Endothelial cell of umbilical vein (primary cell): ENCODE data around the gene MAN1A1. TPM values are rescaled to one million over a fixed set of nuclear protein-coding genes. Genes with fewer than 3 reads are reported as not detected.

Experiments used
- BruUV-seq: library from RNA; stranded (reverse); fragments of 400-500 nt; replicated peaks from 2 replicates; lab custom pipeline; 2021; lab: Mats Ljungman, UMichigan
- CTCF ChIA-PET: fragments of 300-600, 350-600 bp; sonication (Branson Sonifier 250); formaldehyde crosslinking; loops from one replicate; lab custom pipeline; 2021; ENCODE audit warnings: antibody characterized with exemption, inconsistent platforms; lab: Charles Lee
- POLR2A ChIA-PET: fragments of 300-600, 350-600 bp; sonication (Branson Sonifier 250); formaldehyde crosslinking; loops from one replicate; lab custom pipeline; 2021; ENCODE audit warnings: antibody characterized with exemption, inconsistent platforms; lab: Charles Lee
- DNase-seq: peaks from one replicate; pipeline ENCODE4 v3.0.0-alpha.2; 2011; ENCODE audit warnings: low read depth, low spot score
- FAIRE-seq: peaks from 2 replicates; lab custom pipeline; 2011; peaks lifted over from hg19 to GRCh38; lab: Jason Lieb, UNC
- H2AFZ ChIP-seq: 2 replicates; pipeline ENCODE4 v1.6.0; 2012; ENCODE audit warnings: low read depth, low read length, control low read depth, inconsistent platforms
- H3K27ac ChIP-seq: 2 replicates; pipeline ENCODE4 v1.5.1; 2011; ENCODE audit warnings: low read depth, mild to moderate bottlenecking, control low read depth, low read length, moderate library complexity; ENCODE audit not compliant: insufficient read depth
- H3K27me3 ChIP-seq, 2 experiments: 2 replicates each; pipeline versions ENCODE4 v1.6.0 to v1.6.1; 2011; ENCODE audit warnings: low read length in 2 of 2, mixed read lengths in 1 of 2; ENCODE audit not compliant: control insufficient read depth in 2 of 2, insufficient read depth in 2 of 2
- H3K36me3 ChIP-seq, 2 experiments: 2 replicates in 1 of 2; 3 replicates in 1 of 2; pipeline ENCODE4 v1.5.1; 2011; ENCODE audit warnings: low read length in 2 of 2, mild to moderate bottlenecking in 1 of 2, moderate library complexity in 1 of 2; ENCODE audit not compliant: control insufficient read depth in 2 of 2, insufficient read depth in 2 of 2; ENCODE audit errors: extremely low read depth in 1 of 2
- H3K4me1 ChIP-seq: 3 replicates; pipeline ENCODE4 v1.5.1; 2011; ENCODE audit warnings: mild to moderate bottlenecking, low read length; ENCODE audit not compliant: control insufficient read depth, insufficient read depth; ENCODE audit errors: extremely low read depth
- H3K4me2 ChIP-seq: 2 replicates; pipeline ENCODE4 v1.6.1; 2011; ENCODE audit warnings: low read length, control low read depth, mixed read lengths; ENCODE audit not compliant: insufficient read depth
- H3K4me3 ChIP-seq, 3 experiments: fragments of 200-600 bp in 1 of 3; sonication (generic), shearing (Covaris generic) in 1 of 3; replicated peaks in 1 of 3; 2 replicates each; pipeline ENCODE4 v1.5.1; 2011 to 2016; ENCODE audit warnings: control low read depth in 3 of 3, low read length in 3 of 3, mild to moderate bottlenecking in 2 of 3, inconsistent platforms in 1 of 3, low read depth in 1 of 3, moderate library complexity in 1 of 3; ENCODE audit not compliant: insufficient read depth in 1 of 3
- H3K79me2 ChIP-seq: 2 replicates; pipeline ENCODE4 v1.6.0; 2012; ENCODE audit warnings: low read length, inconsistent platforms; ENCODE audit not compliant: control insufficient read depth, insufficient read depth
- H3K9ac ChIP-seq: replicated peaks from 2 replicates; pipeline ENCODE3; 2011; ENCODE audit warnings: low read length, control low read depth; ENCODE audit not compliant: insufficient read depth; ENCODE audit errors: extremely low read depth
- H3K9me1 ChIP-seq: replicated peaks from 3 replicates; pipeline ENCODE4 v1.6.0; 2011; ENCODE audit warnings: mild to moderate bottlenecking, low read length; ENCODE audit not compliant: control insufficient read depth, insufficient read depth; ENCODE audit errors: extremely low read depth
- H3K9me3 ChIP-seq: replicated peaks from 2 replicates; pipeline ENCODE4 v1.5.1; 2012; ENCODE audit warnings: low read length, inconsistent platforms; ENCODE audit not compliant: control insufficient read depth, insufficient read depth
- H4K20me1 ChIP-seq: replicated peaks from 2 replicates; pipeline ENCODE3; 2011; ENCODE audit warnings: mild to moderate bottlenecking, low read length; ENCODE audit not compliant: control insufficient read depth, insufficient read depth; ENCODE audit errors: extremely low read depth
- CTCF ChIP-seq, 2 donors: IDR thresholded peaks; 1 replicate in 1 of 2; 2 replicates in 1 of 2; pipeline ENCODE4 v1.5.1; 2011; ENCODE audit warnings: low read length in 2 of 2, mild to moderate bottlenecking in 2 of 2, moderate library complexity in 2 of 2, control low read depth in 1 of 2, inconsistent platforms in 1 of 2, low read depth in 1 of 2; ENCODE audit not compliant: insufficient read depth in 1 of 2; ENCODE audit errors: extremely low read depth in 1 of 2
- EZH2 ChIP-seq: IDR thresholded peaks from 2 replicates; pipeline ENCODE4 v1.6.1; 2012; ENCODE audit warnings: borderline replicate concordance, low read depth, mild to moderate bottlenecking, moderate library complexity, low read length, inconsistent platforms; ENCODE audit not compliant: severe bottlenecking
- FOS ChIP-seq: IDR thresholded peaks from 2 replicates; pipeline ENCODE4 v1.6.1; 2011; ENCODE audit warnings: mild to moderate bottlenecking, low read length, moderate library complexity, borderline replicate concordance; ENCODE audit not compliant: insufficient read depth
- GATA2 ChIP-seq: IDR thresholded peaks from 2 replicates; pipeline ENCODE4 v1.7.0; 2011; ENCODE audit warnings: low read depth, mild to moderate bottlenecking, moderate library complexity, mixed read lengths, low read length; ENCODE audit not compliant: insufficient read length, insufficient read depth
- JUN ChIP-seq: IDR thresholded peaks from 2 replicates; pipeline ENCODE4 v1.6.1; 2011; ENCODE audit warnings: borderline replicate concordance, low read depth; ENCODE audit not compliant: insufficient read length, insufficient read depth
- MAX ChIP-seq: IDR thresholded peaks from 2 replicates; pipeline ENCODE4 v1.6.1; 2011; ENCODE audit not compliant: insufficient read depth, insufficient read length
- MYC ChIP-seq: IDR thresholded peaks from one replicate; pipeline ENCODE4 v1.6.1; 2011; ENCODE audit warnings: mild to moderate bottlenecking, low read depth, low read length
- POLR2A ChIP-seq: IDR thresholded peaks from 2 replicates; pipeline ENCODE4 v1.6.1; 2012; ENCODE audit warnings: low read depth, mild to moderate bottlenecking, control low read depth, low read length
- POLR2AphosphoS5 ChIP-seq: IDR thresholded peaks from 2 replicates; pipeline ENCODE4 v1.6.1; 2012; ENCODE audit warnings: low read depth, mild to moderate bottlenecking, control low read depth, low read length, moderate library complexity; ENCODE audit not compliant: insufficient read depth
- dilution Hi-C: fragments of 300-500 bp; cut with MboI; formaldehyde crosslinking; loops from one replicate; pipeline ENCODE4 v1.15.0; 2019; ENCODE audit warnings: low sequenced_read_pairs; ENCODE audit not compliant: extremely low pct_ligation_motif_present
- intact Hi-C: fragments of 100-400 bp; cut with micrococcal nuclease; formaldehyde crosslinking; loops from one replicate; pipeline ENCODE4 v1.10.0; 2022
- polyA plus RNA-seq, 4 experiments: library from polyadenylated mRNA; depleted of rRNA in 3 of 4; stranded (reverse) in 3 of 4; unstranded in 1 of 4; fragments of >200 nt; gene quantifications; 2 replicates each; pipeline versions ENCODE4 v1.2.1 to v1.2.3, GENCODE V29; 2011 to 2012; ENCODE audit warnings: missing spikeins in 1 of 4
- total RNA-seq: library from RNA; stranded (reverse); gene quantifications from 2 replicates; pipeline ENCODE4 v1.2.3, GENCODE V29; 2021

The MAN1A1 gene
- total and polyA plus RNA-seq, 2 donors (not counting 3 experiments of a cell fraction or from before 2014, with no cell fraction given): 3.3 to 12.9 TPM

DNA sequence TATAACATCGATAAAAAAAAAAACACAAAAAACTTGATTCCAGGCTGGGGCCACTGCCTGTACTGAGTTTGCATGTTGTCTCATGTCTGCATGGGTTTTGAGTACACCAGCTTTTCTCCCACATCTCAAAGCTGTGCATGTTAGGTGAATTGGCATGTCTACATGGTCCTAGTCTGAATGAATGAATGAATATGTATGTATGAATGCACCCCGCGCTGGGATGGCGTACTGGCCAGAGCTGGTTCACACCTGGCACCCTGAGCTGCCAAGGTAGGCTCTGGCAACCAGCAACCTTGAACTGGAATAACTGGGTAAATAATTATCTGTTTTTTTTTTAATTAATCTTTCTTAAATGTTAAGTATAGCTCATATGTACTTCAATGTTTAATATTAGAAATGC is 131.0 kb downstream of the MAN1A1 start:
- no peaks in the 10 kb centered on the region for H3K9me3 ChIP-seq
- FAIRE-seq (no peak), DNase-seq (no peak)
- BruUV-seq: no TSS peak
- H2AFZ ChIP-seq: no peak overlapping the region
- no peak overlapping the region for H3K4me2 ChIP-seq
- dilution Hi-C loops: no loop called here
- ChIA-PET CTCF (no interaction called here), POLR2A (no interaction called here)
- intact Hi-C loops: no loop called here
- no peak overlapping the region for H3K27ac ChIP-seq
- H3K9ac ChIP-seq: no peak overlapping the region
- H3K36me3 ChIP-seq: no peaks in the 10 kb centered on the region
- no peaks in the 10 kb centered on the region for H3K79me2 ChIP-seq
- H3K27me3 ChIP-seq: no peaks in the 10 kb centered on the region
- H3K9me1 ChIP-seq: no peaks in the 10 kb centered on the region
- no peaks in the 10 kb centered on the region for H4K20me1 ChIP-seq
- H3K4me3 ChIP-seq: no peak overlapping the region
- TF ChIP-seq CTCF (IDR thresholded peaks at IDR 0.05; ENCODE audit: extremely low read depth in 1 of 2, insufficient read depth in 1 of 2, low read depth in 1 of 2, low read length in 2 of 2) (no peak), MAX (no peak), EZH2 (no peak), JUN (no peak), POLR2AphosphoS5 (no peak), POLR2A (no peak), FOS (no peak), GATA2 (no peak), MYC (no peak)
- H3K4me1 ChIP-seq: peaks cover 4% of the 10 kb centered on the region
